ENCODE measurements around the gene ADAD1.

Gene ADAD1

DNA sequence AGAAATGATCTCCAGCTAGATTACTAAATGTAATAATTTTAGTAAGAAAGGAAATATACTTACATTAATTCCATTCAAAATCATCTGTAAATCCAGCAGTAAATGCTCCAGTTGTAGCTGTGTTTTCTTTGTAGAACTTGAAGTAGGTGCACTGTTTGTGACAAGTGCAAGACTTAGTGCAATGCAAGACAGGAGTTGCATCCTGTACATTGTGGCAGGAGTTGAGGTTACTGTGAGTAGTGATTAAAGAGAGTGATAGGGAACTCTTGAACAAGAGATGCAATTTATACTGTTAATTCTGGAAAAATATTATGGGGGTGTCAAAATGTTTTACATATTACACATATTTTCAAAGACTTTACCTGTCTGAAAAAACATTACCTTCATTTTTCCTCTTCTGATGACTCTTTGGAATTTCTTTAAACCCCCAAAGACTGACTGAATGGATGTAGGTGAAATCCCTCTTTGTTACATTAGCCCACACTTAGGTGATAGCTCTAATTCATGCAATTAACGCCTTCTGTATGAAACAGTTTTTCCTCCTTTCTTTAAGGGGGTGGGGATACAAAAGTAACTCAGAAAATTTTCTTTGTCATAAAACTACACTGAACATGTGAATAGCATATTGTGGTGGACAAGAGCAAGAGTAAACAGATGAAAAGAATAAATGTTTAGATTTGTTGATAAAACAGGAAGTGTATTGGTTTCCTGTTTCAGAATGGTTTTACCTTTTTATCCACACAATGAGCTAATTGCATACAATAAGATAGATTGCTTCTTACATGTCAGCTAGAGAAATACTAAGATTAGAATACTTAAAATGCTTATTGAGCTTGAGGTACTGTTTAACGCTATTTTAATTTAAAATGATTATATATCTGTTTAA, 77.7 kb downstream of the ADAD1 start, which contains the start of gene IL2:
Gene IL2 (minus strand): TSS at position 495 of the 886 bp plus-strand sequence. CDS start 285 bp downstream, at position 210.
- no peak for FAIRE-seq

DNA sequence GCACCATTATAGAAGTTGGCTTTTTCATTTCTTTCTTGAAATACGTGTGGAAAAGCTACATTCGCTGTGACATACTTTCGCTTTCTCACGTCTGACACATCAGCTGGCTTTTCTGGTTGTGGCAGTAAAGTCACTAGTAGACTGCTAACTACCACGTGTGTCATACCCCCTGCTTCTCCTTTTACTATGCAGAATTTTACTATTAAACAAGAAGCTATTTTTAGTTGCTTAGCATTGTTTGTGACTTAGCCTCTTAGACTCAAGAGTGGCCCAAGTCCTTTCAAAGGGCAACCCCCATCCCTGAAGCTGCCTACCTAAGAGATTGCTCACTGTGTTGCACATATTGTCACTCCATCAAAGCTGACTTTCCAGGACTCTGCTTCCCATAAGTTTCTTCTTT, 79.8 kb downstream of the ADAD1 start:
- no peak for FAIRE-seq

DNA sequence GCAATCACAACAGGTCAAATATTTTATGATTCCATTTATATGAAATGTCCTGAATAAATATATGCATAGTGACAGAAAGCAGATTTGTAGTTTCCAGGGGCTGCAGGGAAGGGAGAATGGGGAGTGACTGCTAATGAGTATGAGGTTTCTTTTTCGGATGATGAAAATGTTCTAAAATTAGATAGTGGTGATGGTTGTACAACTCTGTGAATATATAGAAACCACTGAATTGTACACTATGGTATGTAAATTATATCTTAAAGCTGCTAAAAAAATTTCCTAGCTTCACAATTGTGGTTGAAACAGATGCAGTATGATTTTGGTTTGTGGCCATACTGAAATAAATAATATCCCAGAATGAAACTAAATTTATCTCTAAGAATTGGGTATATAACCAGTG, 90.6 kb downstream of the ADAD1 start:
- FAIRE-seq: no peak

DNA sequence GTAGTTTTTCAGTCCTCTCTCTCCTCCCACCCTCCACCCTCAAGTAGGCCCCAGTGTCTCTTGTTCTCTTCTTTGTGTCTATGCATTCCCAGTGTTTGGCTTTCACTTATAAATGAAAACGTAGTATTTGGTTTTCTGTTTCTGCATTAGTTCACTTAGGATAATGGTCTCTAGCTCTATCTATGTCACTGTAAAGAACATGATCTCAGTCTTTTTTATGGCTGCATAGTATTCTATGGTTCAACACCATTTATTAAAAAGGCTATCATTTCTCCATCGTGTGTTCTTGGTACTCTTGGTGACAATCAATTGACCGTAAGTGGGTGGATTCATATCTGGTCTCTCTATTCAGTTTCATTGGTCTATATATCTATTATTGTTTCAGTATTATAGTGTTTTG, 96.4 kb downstream of the ADAD1 start:
- FAIRE-seq: no peak

DNA sequence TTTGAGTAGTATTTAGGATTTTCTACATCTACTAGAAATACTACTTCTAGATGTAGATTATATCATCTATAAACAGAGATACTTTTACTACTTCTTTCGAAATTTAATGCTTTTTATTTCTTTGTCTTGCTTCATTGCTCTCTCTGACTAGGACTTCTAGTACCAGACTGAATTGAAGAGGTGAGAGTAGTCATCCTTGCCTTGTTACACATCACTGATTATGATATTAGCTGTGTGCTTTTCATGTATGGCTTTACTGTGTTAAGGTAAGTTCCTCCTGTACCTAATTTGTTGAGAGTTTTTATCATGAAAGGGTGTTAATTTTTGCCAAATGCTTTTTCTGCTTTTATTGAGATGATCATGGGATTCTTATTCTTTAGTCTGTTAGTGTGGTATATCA, 97.3 kb downstream of the ADAD1 start:
- no peak for FAIRE-seq

DNA sequence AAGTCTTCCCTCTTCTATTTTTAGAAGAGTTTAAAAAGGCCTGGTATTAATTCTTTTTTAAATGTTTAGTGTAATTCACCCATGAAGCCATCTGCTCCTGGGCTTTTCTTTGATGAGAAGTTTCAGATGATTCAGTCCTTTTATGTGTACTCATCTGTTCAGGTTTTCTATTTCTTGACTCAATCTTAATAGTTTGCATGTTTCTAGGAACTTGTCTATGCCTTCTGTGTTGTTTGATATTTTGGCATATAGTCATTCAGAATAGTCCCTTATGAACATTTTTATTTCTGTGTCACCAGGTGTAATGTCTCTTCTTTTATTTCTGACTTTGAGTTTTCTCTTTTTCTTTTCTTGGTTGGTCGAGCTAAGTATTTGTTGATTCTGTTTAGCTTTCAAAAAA, 97.9 kb downstream of the ADAD1 start:
- no peak for FAIRE-seq

Data from G401.6 (cell line).